ENCODE measurements around the gene TTC16.
"Not testable (repeated sequence)": the region's sequence is repeated elsewhere in the genome, so short reads cannot be mapped to it uniquely, and the experiment has no call there.

The TTC16 gene

GRCh38 chr9:127780909-127781308 is 65.0 kb downstream of the TTC16 start:
- not testable (repeated sequence) for H3K36me3 ChIP-seq (ENCODE audit: control insufficient read depth in 2 of 2, insufficient read depth in 2 of 2, low read length in 2 of 2); H3K9me3 ChIP-seq (ENCODE audit: control insufficient read depth in 2 of 2, low read length in 2 of 2); H3K4me3 ChIP-seq (ENCODE audit: low read length in 2 of 2); H3K27me3 ChIP-seq (ENCODE audit: control insufficient read depth in 2 of 2, insufficient read depth in 2 of 2, low read length in 2 of 2); H3K9ac ChIP-seq (ENCODE audit: low read depth in 1 of 2, low read length in 2 of 2)
- Histone ChIP-seq H3K4me1 (ENCODE audit: control insufficient read depth in 2 of 2, insufficient read depth in 2 of 2, low read length in 2 of 2) (peaks cover 8 to 17% of the 10 kb centered on the region in 2 donors), H3K27ac (ENCODE audit: low read depth in 2 of 2, low read length in 2 of 2) (peak overlapping the region in 1 of 2 donors; percentile 43)

Measured in mucosa of rectum (tissue), 2 donors.